MM.1S (cell line): ENCODE results near the gene PLAC1.

Experiments used
- CTCF ChIP-seq: fragments of 300-600 bp; sonication (generic); IDR thresholded peaks from 2 replicates; pipeline ENCODE4 v1.5.1; 2016; ENCODE audit warnings: antibody characterized with exemption, low read length, mixed read lengths
- EZH2 ChIP-seq: fragments of 300-600 bp; sonication (generic); optimal IDR thresholded peaks from 2 replicates; pipeline ENCODE3; 2017; ENCODE audit warnings: low read depth, mild to moderate bottlenecking, antibody characterized with exemption, low read length, mixed read lengths
- EZH2phosphoT487 ChIP-seq: fragments of 300-600 bp; sonication (generic); IDR thresholded peaks from 2 replicates; pipeline ENCODE4 v1.6.1; 2018; ENCODE audit warnings: antibody characterized with exemption, low read length

- no peak for TF ChIP-seq CTCF
- TF ChIP-seq EZH2phosphoT487, result no peak
- TF ChIP-seq EZH2, result no peak
Observed at GRCh38 chrX:134684956-134685355, 26.7 kb upstream of the PLAC1 start.
